SJCRH30 (cell line): ENCODE data around the gene TGM2. TPM values are rescaled to one million over a fixed set of nuclear protein-coding genes. Genes with fewer than 3 reads are reported as not detected.

ENCODE experiments used
- DNase-seq, 2 experiments: peaks; one replicate each; pipeline ENCODE4 v3.0.0-alpha.2; 2015 to 2020
- H3K27ac ChIP-seq: fragments of 250-450 bp; sonication (Bioruptor Pico); 2 replicates; pipeline ENCODE4 v1.5.1; 2020; ENCODE audit warnings: mild to moderate bottlenecking, moderate library complexity
- H3K27me3 ChIP-seq: fragments of 250-450 bp; sonication (Bioruptor Pico); 2 replicates; pipeline ENCODE4 v1.5.1; 2020; ENCODE audit warnings: mild to moderate bottlenecking, moderate library complexity
- H3K36me3 ChIP-seq: fragments of 250-450 bp; sonication (Bioruptor Pico); 2 replicates; pipeline ENCODE4 v1.5.1; 2020; ENCODE audit warnings: mild to moderate bottlenecking, moderate library complexity
- H3K4me1 ChIP-seq: fragments of 250-450 bp; sonication (Bioruptor Pico); 2 replicates; pipeline ENCODE4 v1.5.1; 2020; ENCODE audit warnings: mild to moderate bottlenecking, moderate library complexity
- H3K4me3 ChIP-seq: fragments of 250-450 bp; sonication (Bioruptor Pico); 2 replicates; pipeline ENCODE4 v1.5.1; 2020; ENCODE audit warnings: mild to moderate bottlenecking, moderate library complexity
- H3K9me3 ChIP-seq: fragments of 250-450 bp; sonication (Bioruptor Pico); replicated peaks from 2 replicates; pipeline ENCODE4 v1.5.1; 2020; ENCODE audit warnings: mild to moderate bottlenecking, moderate library complexity
- total RNA-seq: library from RNA; depleted of rRNA; stranded (reverse); fragments of >200 nt; shearing (Covaris generic); gene quantifications from 2 replicates; pipeline ENCODE4 v1.2.3, GENCODE V29; 2014

TGM2 gene
- total RNA-seq, 1 experiment from 2014 or later = 0.10 TPM

DNA sequence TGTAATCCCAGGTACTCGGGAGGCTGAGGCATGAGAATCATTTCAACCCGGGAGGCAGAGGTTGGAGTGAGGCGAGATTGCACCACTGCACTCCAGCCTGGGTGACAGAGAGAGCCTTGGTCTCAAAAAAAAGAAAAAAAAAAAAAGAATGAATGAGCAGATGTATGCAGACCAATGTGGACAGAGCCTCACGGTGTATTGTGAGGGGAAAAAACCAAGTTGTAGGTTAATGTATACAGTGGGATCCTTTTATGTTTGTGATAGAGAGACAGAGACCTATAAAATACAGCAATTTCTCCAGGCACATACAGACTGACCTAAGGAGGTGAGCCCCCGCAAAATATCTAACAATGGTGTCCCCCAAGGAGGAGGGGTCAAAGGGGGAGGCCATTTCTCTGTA is 11.7 kb downstream of the TGM2 start:
- no peak overlapping the region for H3K4me3 ChIP-seq
- no peaks in the 10 kb centered on the region for H3K27me3 ChIP-seq
- no peak for DNase-seq
- H3K36me3 ChIP-seq = no peaks in the 10 kb centered on the region
- H3K9me3 ChIP-seq = no peaks in the 10 kb centered on the region
- H3K27ac ChIP-seq = no peak overlapping the region
- H3K4me1 ChIP-seq = peaks cover 28% of the 10 kb centered on the region

DNA sequence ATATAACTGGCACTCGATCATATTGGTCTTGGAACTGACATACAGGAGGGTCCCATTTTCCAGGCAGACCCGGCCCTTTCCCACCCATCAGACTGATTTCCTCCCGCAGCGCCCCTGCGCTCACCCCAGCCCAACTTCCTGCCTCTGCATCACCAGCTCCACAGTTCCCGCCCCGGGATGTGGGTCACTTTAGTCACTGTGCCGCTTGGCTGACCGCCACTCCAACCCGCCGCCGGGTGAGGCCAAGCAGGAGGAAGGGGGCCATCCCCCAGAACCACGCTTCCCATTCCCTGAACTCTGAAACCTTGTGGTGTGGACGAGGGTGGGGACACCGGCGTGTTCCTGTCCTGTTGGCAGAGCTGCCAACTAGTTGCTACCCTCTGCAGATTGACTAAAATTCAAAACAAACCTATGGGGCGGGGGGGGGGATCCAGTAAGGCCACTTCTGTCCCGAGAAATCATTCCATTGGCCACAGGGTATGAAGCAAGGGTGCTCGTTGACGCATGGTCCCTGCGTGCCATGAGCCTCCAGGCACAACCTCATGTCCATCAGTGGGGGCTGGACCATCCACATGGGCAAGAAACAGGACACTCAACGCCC is 12.3 kb downstream of the TGM2 start:
- Histone ChIP-seq H3K27ac (peak overlapping the region; percentile 53), H3K4me3 (peak overlapping the region; percentile 31), H3K4me1 (peaks cover 28% of the 10 kb centered on the region), H3K36me3 (no peaks in the 10 kb centered on the region), H3K27me3 (no peaks in the 10 kb centered on the region), H3K9me3 (no peaks in the 10 kb centered on the region)
- peak; percentile 79 to 83 for DNase-seq

DNA sequence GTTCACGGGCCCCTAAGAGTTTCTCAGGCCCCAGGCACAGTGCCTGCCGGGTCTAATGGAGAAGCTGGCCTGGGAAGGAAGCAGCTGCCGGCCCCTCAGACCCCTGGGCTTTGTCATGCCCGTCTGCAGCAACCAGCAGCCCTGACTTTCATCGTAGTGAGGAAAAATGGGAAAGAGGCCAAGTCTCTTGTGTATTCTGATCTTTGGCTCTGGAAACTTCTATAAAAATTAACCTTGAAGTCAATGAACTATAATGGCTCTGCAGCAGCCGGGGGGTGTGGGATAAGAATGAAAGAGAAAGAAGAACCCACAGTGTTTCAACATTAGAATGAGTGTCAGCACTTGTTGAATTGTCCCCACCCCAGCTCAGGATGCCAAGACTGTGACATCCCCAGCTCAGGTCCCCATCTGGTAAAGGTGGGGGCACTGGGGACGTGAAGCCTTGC is 12.9 kb downstream of the TGM2 start:
- Histone ChIP-seq H3K4me3 (peak overlapping the region; percentile 31), H3K4me1 (peaks cover 23% of the 10 kb centered on the region), H3K36me3 (no peaks in the 10 kb centered on the region), H3K9me3 (no peaks in the 10 kb centered on the region), H3K27me3 (no peaks in the 10 kb centered on the region), H3K27ac (peak overlapping the region; percentile 53)
- DNase-seq = peak; percentile 82 to 88

DNA sequence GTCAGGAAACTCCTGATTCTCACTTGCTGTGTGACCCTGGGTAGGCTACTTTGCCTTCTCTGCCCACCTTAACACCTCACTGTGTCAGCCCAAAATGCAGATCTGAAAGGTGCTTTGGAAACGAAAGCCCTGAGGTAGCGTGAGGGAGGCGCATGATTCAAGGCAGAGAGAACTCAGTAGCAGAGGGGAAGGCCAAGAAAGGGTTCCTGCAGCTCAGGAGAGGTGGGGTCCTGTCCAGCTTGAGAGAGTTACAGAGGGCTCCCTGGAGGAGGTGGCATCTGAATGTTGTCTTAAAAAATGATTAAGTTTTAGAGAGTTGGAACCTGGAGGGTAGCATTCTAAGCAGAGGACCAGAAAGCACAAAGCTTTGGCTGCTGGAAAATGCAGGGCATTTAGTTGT is 13.6 kb downstream of the TGM2 start:
- peaks cover 19% of the 10 kb centered on the region for H3K4me1 ChIP-seq
- no peaks in the 10 kb centered on the region for H3K36me3 ChIP-seq
- no peak overlapping the region for H3K4me3 ChIP-seq
- H3K27me3 ChIP-seq = no peaks in the 10 kb centered on the region
- H3K9me3 ChIP-seq = no peaks in the 10 kb centered on the region
- H3K27ac ChIP-seq = peak overlapping the region; percentile 53
- DNase-seq = no peak

DNA sequence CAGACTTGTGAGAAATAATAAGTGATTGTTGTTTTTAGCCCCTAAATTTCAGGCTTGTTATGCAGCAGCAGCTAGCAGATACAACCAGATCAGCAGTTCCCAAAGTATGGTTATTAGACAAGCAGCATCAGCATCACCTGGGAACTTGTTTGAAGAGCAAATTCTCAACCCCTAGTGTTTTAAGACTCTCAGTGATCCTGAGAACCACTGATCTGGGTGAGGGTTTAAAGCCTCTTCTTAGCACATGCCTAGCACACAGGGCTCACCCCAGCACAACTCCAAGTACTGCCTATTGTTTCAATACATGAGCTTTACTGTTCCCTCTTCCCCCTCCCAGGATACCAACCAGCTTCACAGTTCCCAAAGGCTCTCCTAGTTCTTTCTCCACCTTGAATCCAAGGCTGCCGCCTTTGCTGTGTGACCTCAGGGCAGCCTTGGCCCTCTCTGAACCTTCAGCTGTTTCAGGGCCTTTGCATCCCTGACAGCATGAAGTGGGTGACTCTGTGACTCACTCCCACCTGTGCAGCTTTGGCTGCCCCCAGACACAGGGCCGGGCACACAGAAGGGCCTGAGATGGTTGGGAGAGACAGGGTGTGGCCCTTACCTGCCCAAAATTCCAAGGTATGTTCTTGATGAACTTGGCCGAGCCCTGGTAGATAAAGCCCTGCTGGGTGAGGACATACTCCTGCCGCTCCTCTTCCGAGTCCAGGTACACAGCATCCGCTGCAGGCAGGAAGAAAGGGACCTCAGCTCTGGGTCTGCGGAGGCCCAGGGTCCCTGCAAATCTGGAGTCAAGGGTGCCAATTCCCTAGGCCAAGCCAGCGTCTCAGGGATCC is 14.5 kb downstream of the TGM2 start:
- H3K4me1 ChIP-seq = peaks cover 19% of the 10 kb centered on the region
- H3K27ac ChIP-seq = no peak overlapping the region
- H3K27me3 ChIP-seq = no peaks in the 10 kb centered on the region
- DNase-seq = no peak
- no peaks in the 10 kb centered on the region for H3K9me3 ChIP-seq
- H3K36me3 ChIP-seq = no peaks in the 10 kb centered on the region
- no peak overlapping the region for H3K4me3 ChIP-seq

DNA sequence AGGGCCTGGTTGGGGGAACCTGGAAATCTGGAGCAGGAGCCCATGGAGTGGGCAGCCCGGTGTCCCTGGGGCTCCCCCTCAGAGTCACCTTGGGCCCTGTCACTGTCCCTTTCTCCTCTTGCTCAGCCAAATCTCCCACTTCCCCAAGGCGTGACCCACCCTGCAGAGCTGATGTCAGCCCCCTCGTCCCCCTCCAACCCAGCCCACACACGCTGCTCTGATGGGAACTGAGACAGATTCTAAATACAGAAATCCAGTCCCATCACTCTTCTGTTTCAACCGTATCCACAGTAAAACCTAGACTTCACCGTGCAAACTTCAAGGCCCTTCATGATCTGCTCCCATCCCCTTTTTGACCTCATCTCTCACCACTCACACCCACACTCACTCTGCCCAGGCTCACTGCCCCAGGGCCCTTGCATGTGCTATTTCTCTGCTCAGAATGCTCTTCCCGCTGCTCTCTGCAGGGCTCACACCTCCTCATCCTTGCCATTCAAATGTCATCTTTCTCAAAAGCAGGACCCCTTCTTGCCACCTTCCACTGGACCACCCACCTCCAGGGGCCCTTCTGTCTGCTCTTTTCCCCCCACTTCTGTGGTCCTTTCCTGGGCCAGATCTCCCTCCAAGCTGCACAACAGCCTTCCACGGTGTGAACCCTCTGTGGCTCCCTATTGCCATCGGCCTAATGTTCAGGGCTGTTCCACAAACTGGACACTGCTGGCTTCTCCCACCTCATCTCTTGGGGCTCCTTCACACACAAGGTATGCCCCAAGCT is 16.6 kb downstream of the TGM2 start:
- no peaks in the 10 kb centered on the region for H3K9me3 ChIP-seq
- no peak overlapping the region for H3K4me3 ChIP-seq
- no peak overlapping the region for H3K27ac ChIP-seq
- H3K27me3 ChIP-seq = no peaks in the 10 kb centered on the region
- peaks cover 36% of the 10 kb centered on the region for H3K4me1 ChIP-seq
- H3K36me3 ChIP-seq = no peaks in the 10 kb centered on the region
- no peak for DNase-seq

DNA sequence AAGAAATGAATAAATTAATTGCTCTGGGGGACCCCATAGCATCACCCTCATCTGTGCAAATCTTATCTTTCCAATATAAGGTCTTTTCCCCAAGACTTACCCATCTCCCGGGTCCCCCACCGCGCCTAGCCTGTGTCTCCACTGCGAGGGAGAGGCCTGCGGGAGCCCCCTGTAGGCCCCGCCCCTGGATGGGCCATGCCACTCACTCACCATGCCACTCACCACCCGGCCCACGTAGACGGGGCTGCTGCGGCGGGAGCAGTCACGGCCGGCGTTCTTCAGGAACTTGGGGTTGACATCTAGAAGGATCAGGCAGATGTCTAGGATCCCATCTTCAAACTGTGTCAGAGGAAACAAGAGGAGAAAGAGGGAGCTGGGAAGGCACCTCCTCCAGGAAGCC is 17.3 kb downstream of the TGM2 start:
- no peaks in the 10 kb centered on the region for H3K27me3 ChIP-seq
- no peak for DNase-seq
- no peak overlapping the region for H3K27ac ChIP-seq
- H3K36me3 ChIP-seq = no peaks in the 10 kb centered on the region
- H3K9me3 ChIP-seq = no peaks in the 10 kb centered on the region
- peaks cover 39% of the 10 kb centered on the region for H3K4me1 ChIP-seq
- H3K4me3 ChIP-seq = no peak overlapping the region

DNA sequence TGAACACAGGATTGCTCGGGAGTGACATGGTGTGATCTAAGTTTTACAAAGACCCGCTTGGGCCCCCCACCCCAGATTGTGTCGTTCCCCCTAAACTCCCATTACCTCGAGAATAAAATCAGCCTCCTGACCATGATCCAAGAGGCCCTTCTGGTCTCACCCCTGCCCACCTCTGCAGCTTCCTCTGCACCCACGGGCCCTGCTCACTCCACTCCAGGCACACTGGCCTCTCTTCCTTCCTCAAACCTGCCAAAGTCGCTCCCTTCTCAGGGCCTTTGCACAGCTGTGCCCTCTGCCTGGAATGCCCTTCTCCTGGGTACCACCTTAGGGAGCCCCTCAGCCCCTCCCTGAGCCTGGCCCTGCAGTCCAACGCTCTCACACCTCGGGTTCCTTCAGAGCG is 17.9 kb downstream of the TGM2 start:
- no peak overlapping the region for H3K27ac ChIP-seq
- no peaks in the 10 kb centered on the region for H3K9me3 ChIP-seq
- H3K27me3 ChIP-seq = no peaks in the 10 kb centered on the region
- DNase-seq = no peak
- no peak overlapping the region for H3K4me3 ChIP-seq
- no peaks in the 10 kb centered on the region for H3K36me3 ChIP-seq
- peaks cover 33% of the 10 kb centered on the region for H3K4me1 ChIP-seq

DNA sequence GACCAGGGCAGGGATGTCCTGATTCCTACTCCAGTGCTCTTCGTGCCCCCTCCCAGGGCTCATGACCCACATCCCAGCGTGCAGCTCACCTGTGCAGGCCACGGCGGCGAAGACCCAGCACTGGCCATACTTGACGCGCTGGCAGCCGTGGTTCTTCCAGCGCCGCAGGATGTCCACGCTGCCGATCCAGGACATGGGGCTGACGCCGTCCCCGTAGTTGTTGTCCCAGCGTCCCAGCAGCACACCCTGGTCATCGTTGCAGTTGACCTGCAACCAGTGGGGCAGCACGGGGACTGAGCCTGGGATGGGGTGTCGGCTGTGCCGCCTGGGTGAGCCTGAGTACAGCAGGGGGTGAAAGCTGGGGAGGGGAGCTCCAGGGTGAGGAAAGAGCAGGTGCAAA is 18.4 kb downstream of the TGM2 start:
- no peaks in the 10 kb centered on the region for H3K36me3 ChIP-seq
- no peak for DNase-seq

DNA sequence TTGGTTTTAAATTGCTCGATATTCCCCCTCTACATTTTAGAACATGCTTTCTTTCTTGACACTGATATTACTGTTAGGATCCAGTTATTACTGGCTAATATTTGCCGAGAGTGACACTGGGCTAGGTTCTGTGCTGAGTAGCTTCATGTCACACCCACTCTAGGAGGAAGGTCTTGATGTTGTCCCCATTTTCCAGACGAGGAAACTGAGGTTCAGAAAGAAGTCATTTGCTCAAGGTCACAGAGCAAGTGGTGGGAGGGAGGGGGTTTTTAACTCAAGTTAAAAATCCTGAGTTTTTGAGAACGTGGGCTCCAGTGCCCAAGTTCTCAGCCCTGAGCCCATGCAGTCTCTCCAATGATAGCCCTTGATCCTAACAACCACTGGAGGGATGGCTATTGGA is 18.9 kb downstream of the TGM2 start:
- Histone ChIP-seq H3K4me1 (peaks cover 24% of the 10 kb centered on the region), H3K4me3 (no peak overlapping the region), H3K27me3 (no peaks in the 10 kb centered on the region), H3K36me3 (no peaks in the 10 kb centered on the region), H3K27ac (no peak overlapping the region), H3K9me3 (no peaks in the 10 kb centered on the region)
- DNase-seq = no peak

More for the DNA sequence above, 18.4 kb downstream of the TGM2 start:
- Histone ChIP-seq H3K9me3 (no peaks in the 10 kb centered on the region), H3K4me3 (no peak overlapping the region), H3K27me3 (no peaks in the 10 kb centered on the region), H3K4me1 (peaks cover 28% of the 10 kb centered on the region), H3K27ac (no peak overlapping the region)

DNA sequence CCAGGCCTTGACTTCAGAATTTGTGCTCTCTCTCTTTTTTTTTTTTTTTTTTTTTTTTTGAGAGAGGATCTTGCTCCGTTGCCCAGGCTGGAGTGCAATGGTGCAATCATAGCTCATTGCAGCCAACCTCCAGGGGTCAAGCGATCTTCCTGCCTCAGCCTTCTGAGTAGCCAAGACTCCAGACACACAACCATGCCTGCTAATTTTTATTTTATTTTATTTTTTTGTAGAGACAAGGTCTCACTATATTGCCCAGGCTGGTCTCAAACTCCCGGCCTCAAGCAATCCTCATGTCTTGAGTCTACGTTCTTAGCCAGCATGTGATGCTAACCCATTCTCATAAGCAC is 19.4 kb downstream of the TGM2 start:
- Histone ChIP-seq H3K36me3 (no peaks in the 10 kb centered on the region), H3K27me3 (no peaks in the 10 kb centered on the region), H3K27ac (no peak overlapping the region), H3K4me3 (no peak overlapping the region), H3K9me3 (no peaks in the 10 kb centered on the region), H3K4me1 (peaks cover 29% of the 10 kb centered on the region)
- DNase-seq = no peak

DNA sequence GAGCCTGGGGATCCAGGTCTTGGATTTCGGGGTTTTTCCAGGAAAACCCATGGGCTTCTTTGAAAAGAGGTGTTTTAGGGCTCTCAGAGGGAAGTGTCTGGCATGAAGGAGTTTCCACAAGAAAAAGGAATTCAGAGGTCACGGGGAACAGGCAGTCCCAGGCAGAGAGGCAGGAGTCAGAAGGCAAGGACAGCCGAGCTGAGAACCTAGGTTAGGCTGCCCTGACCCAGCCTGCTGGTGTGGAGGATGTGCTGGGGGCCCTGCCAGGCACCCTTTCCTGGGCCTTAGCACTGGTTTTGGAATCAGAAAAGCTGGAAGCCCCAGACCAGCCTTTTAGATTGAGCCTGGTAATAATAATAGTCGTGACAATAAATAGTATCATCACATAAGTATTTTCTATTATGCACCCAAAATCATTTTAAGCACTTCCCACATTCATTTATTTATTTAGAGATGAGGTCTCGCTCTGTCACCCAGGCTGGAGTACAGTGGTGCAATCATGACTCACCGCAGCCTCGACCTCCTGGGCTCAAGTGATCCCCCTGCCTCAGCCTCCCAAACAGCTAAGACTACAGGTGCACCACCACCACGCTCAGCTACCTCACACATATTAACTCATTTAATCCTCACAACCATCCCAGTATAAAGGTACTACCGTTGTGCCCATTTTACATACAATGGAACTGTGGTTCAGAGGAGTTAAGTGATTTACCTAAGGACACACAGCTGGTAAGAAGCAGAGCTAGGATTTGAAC is 19.9 kb downstream of the TGM2 start:
- Histone ChIP-seq H3K27me3 (no peaks in the 10 kb centered on the region), H3K9me3 (no peaks in the 10 kb centered on the region), H3K4me1 (peaks cover 34% of the 10 kb centered on the region), H3K27ac (no peak overlapping the region), H3K36me3 (no peaks in the 10 kb centered on the region), H3K4me3 (no peak overlapping the region)
- no peak for DNase-seq

DNA sequence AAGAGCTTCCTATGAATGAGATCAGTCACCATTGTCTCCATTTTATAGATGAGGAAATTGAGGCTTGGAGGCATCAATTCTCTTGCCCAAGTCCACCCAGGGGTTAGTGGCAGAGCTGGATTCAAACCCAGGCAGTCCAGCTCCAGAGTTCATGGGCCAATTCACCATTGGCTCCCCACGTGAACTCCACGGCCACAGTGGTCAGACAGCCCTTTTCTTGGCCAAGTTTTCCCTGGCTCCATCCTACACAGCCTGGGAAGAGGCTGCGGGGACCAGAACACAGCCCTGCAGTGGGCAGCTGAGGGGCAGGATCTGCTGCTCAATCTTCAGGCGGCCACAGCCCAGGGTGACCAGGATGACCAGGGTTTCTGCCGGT is 20.5 kb downstream of the TGM2 start:
- DNase-seq = no peak
- Histone ChIP-seq H3K4me1 (peaks cover 40% of the 10 kb centered on the region), H3K27ac (peak overlapping the region; percentile 58), H3K4me3 (no peak overlapping the region), H3K9me3 (no peaks in the 10 kb centered on the region), H3K27me3 (no peaks in the 10 kb centered on the region), H3K36me3 (no peaks in the 10 kb centered on the region)

DNA sequence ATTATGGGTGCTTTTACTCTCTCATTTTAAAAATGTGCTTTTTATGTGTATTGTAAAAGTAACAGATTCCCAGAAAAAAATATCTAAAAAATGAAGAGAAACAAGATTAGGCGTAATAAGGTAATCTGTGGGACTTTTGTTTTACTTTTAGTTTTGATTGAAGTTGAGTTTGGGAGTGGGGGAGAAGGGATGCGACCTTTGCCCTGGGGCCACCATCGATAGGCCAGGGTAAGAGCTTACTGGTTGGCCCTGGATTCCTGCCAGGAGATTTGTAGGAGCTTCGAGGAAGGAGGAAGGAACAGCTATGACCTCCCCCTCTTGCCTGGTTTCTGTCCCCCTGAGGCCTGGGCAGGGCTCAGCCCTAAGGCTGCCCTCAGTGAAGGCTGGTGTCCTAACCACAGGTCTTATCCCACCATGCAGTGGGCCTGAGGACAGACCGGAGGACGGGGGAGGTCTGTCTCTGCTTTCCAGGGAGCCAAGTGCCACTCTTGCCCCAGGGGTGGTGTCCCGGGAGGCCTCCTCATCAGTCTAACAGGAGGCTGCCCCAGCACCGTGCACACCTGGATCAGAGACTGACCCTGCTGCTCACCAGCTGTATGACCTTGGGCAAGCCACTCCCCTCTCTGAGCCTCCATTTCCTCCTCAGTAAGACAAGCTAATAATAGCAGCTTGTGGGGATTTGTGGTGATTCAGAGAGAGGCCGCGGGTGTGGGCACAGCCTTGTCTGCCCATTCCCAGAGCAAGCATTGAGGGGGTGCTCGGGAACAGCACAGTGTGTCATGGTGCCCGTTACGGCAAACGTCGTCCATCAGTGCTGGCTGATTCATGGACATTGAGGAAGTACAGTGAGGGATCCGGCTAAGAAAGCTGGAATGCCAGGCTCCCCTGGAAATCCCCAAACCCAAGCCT is 21.2 kb downstream of the TGM2 start:
- Histone ChIP-seq H3K27me3 (no peaks in the 10 kb centered on the region), H3K36me3 (no peaks in the 10 kb centered on the region), H3K4me1 (peaks cover 46% of the 10 kb centered on the region), H3K4me3 (peak overlapping the region; percentile 26), H3K9me3 (no peaks in the 10 kb centered on the region), H3K27ac (peak overlapping the region; percentile 58)
- peak; percentile 81 to 85 for DNase-seq
